GM12892 (cell line): ENCODE measurements around the gene HIGD1C.

ENCODE experiments used
- POLR2A ChIP-seq: IDR thresholded peaks from 2 replicates; pipeline ENCODE4 v1.6.1; 2011; ENCODE audit warnings: low read depth, low read length, control low read depth
- POLR2AphosphoS5 ChIP-seq: IDR thresholded peaks from 2 replicates; pipeline ENCODE4 v1.6.1; 2011; ENCODE audit warnings: low read depth, low read length, control low read depth

- TF ChIP-seq POLR2A (no peak), POLR2AphosphoS5 (no peak)
Measured at GRCh38 chr12:51005030-51005429, 52.7 kb downstream of the HIGD1C start.
